GM23338 (cell line): ENCODE measurements around the gene CBARP. TPM values are rescaled to one million over a fixed set of nuclear protein-coding genes. Genes with fewer than 3 reads are reported as not detected.

Experiments used
- ATAC-seq: fragments of 200-7000 bp; cut with Tn5 transposase; 3 replicates; pipeline ENCODE4 v1.9.1; 2020
- DNase-seq: peaks from one replicate; pipeline ENCODE4 v3.0.0-alpha.2; 2015; ENCODE audit warnings: low spot score
- H2AFZ ChIP-seq: fragments of 200-600 bp; sonication (generic); 2 replicates; pipeline ENCODE4 v1.8.0; 2016; ENCODE audit warnings: antibody characterized with exemption, mild to moderate bottlenecking, moderate library complexity
- H3F3A ChIP-seq: fragments of 200-600 bp; sonication (generic); replicated peaks from 2 replicates; pipeline ENCODE4 v1.8.0; 2017; ENCODE audit warnings: antibody characterized with exemption, mixed run types, low read depth
- H3K27ac ChIP-seq: fragments of 200-600 bp; sonication (generic); 2 replicates; pipeline ENCODE4 v1.6.1; 2016; ENCODE audit warnings: low read depth
- H3K27me3 ChIP-seq: fragments of 200-600 bp; sonication (generic); 2 replicates; pipeline ENCODE4 v1.8.0; 2016; ENCODE audit warnings: mild to moderate bottlenecking, mixed run types, moderate library complexity; ENCODE audit not compliant: insufficient read depth
- H3K36me3 ChIP-seq: fragments of 200-600 bp; sonication (generic); 2 replicates; pipeline ENCODE4 v1.8.0; 2016; ENCODE audit warnings: mild to moderate bottlenecking; ENCODE audit not compliant: insufficient read depth
- H3K4me1 ChIP-seq: fragments of 200-600 bp; sonication (generic); 2 replicates; pipeline ENCODE4 v1.8.0; 2016; ENCODE audit warnings: mild to moderate bottlenecking, moderate library complexity; ENCODE audit not compliant: insufficient read depth
- H3K4me2 ChIP-seq: fragments of 200-600 bp; sonication (generic); 2 replicates; pipeline ENCODE4 v1.7.1; 2017; ENCODE audit warnings: mixed run types
- H3K4me3 ChIP-seq: fragments of 200-600 bp; sonication (generic); 2 replicates; pipeline ENCODE4 v1.6.1; 2016; ENCODE audit warnings: mixed run types
- H3K79me2 ChIP-seq: fragments of 200-600 bp; sonication (generic); replicated peaks from 2 replicates; pipeline ENCODE4 v1.8.0; 2017; ENCODE audit warnings: mild to moderate bottlenecking; ENCODE audit not compliant: insufficient read depth
- H3K9me2 ChIP-seq: fragments of 200-600 bp; sonication (generic); 2 replicates; pipeline ENCODE4 v1.8.0; 2017; ENCODE audit not compliant: insufficient read depth
- H4K20me1 ChIP-seq: fragments of 200-600 bp; sonication (generic); replicated peaks from 2 replicates; pipeline ENCODE4 v1.8.0; 2017; ENCODE audit warnings: mild to moderate bottlenecking; ENCODE audit not compliant: insufficient read depth
- H3K27ac Mint-ChIP-seq: 2 replicates; pipeline ENCODE4 v1.8.0; 2020; ENCODE audit warnings: inconsistent platforms, mild to moderate bottlenecking, moderate library complexity, mixed read lengths
- H3K27me3 Mint-ChIP-seq: 3 replicates; pipeline ENCODE4 v1.8.0; 2022; ENCODE audit warnings: low read depth, mild to moderate bottlenecking, moderate library complexity, mixed read lengths, inconsistent platforms; ENCODE audit not compliant: insufficient read depth, poor library complexity
- H3K36me3 Mint-ChIP-seq: 3 replicates; pipeline ENCODE4 v1.8.0; 2021; ENCODE audit warnings: low read depth, mild to moderate bottlenecking, inconsistent platforms, moderate library complexity, mixed read lengths
- H3K4me1 Mint-ChIP-seq: 3 replicates; pipeline ENCODE4 v1.8.0; 2020; ENCODE audit warnings: mild to moderate bottlenecking, inconsistent platforms, mixed read lengths
- H3K4me3 Mint-ChIP-seq: 3 replicates; pipeline ENCODE4 v1.8.0; 2021; ENCODE audit warnings: moderate library complexity, mild to moderate bottlenecking, inconsistent platforms, mixed read lengths
- H3K9me3 Mint-ChIP-seq: 3 replicates; pipeline ENCODE4 v1.8.0; 2020; ENCODE audit warnings: moderate library complexity, mild to moderate bottlenecking, inconsistent platforms, mixed read lengths
- CREB1 ChIP-seq: fragments of 250-450 bp; sonication (Bioruptor Pico); IDR thresholded peaks from 2 replicates; pipeline ENCODE4 v1.5.0; 2020; ENCODE audit warnings: low read depth, mild to moderate bottlenecking, moderate library complexity
- EZH2 ChIP-seq: fragments of 200-600 bp; sonication (generic); IDR thresholded peaks from one replicate; pipeline ENCODE4 v1.8.0; 2017; ENCODE audit warnings: antibody characterized with exemption, mild to moderate bottlenecking, low read depth; ENCODE audit not compliant: unreplicated experiment
- EZH2phosphoT487 ChIP-seq: fragments of 200-600 bp; sonication (generic); IDR thresholded peaks from one replicate; pipeline ENCODE4 v1.8.1; 2018; ENCODE audit warnings: antibody characterized with exemption; ENCODE audit not compliant: unreplicated experiment
- JUNB ChIP-seq: IDR thresholded peaks from one replicate; pipeline ENCODE4 v1.6.1; 2016; ENCODE audit warnings: antibody characterized with exemption; ENCODE audit not compliant: unreplicated experiment
- NANOG ChIP-seq: IDR thresholded peaks from 2 replicates; pipeline ENCODE4 v1.6.1; 2016; ENCODE audit warnings: antibody characterized with exemption, borderline replicate concordance
- POLR2AphosphoS5 ChIP-seq: IDR thresholded peaks from 2 replicates; pipeline ENCODE4 v1.6.1; 2016; ENCODE audit warnings: antibody characterized with exemption, low read depth
- STAT1 ChIP-seq: IDR thresholded peaks from one replicate; pipeline ENCODE4 v1.6.1; 2016; ENCODE audit warnings: antibody characterized with exemption; ENCODE audit not compliant: unreplicated experiment
- ZNF114 ChIP-seq: fragments of 250-450 bp; sonication (Bioruptor Pico); IDR thresholded peaks from 2 replicates; pipeline ENCODE4 v1.5.0; 2020; ENCODE audit warnings: mild to moderate bottlenecking, moderate library complexity
- ZNF331 ChIP-seq: fragments of 250-450 bp; sonication (Bioruptor Pico); IDR thresholded peaks from 2 replicates; pipeline ENCODE4 v1.5.0; 2020; ENCODE audit warnings: low read depth, mild to moderate bottlenecking, moderate library complexity
- polyA plus RNA-seq: library from polyadenylated mRNA; unstranded; fragments of >200 nt; fragmentation: Nextera tagmentation; extraction: Ambion mirVana; gene quantifications from 2 replicates; pipeline ENCODE4 v1.2.1, GENCODE V29; 2016
- total RNA-seq: library from RNA; depleted of rRNA; stranded (reverse); fragments of >200 nt; shearing (Covaris generic); gene quantifications from 2 replicates; pipeline ENCODE4 v1.2.3, GENCODE V29; 2014
- TF ChIP-seq, protein P1 (sequence below), 2 experiments: fragments of 200-600 bp in 1 of 2; sonication (generic) in 1 of 2; conservative IDR thresholded peaks; 2 replicates each; pipeline versions ENCODE4 v1.5.1 to v1.6.1; 2016 to 2017; ENCODE audit warnings: antibody characterized with exemption in 2 of 2, low read depth in 2 of 2, mild to moderate bottlenecking in 2 of 2, moderate library complexity in 1 of 2
- TF ChIP-seq, protein P2 (sequence below): fragments of 250-450 bp; sonication (Bioruptor Pico); IDR thresholded peaks from 2 replicates; pipeline ENCODE4 v1.5.0; 2020; ENCODE audit warnings: mild to moderate bottlenecking, moderate library complexity
- TF ChIP-seq, protein P3 (sequence below): IDR thresholded peaks from 2 replicates; pipeline ENCODE4 v1.6.1; 2016; ENCODE audit warnings: antibody characterized with exemption
- TF ChIP-seq, protein P4 (sequence below): IDR thresholded peaks from one replicate; pipeline ENCODE4 v1.6.1; 2018; ENCODE audit warnings: antibody characterized with exemption; ENCODE audit not compliant: unreplicated experiment

Gene CBARP
- total and polyA plus RNA-seq, 2 experiments from 2014 or later, result 2.0 to 14.1 TPM

DNA sequence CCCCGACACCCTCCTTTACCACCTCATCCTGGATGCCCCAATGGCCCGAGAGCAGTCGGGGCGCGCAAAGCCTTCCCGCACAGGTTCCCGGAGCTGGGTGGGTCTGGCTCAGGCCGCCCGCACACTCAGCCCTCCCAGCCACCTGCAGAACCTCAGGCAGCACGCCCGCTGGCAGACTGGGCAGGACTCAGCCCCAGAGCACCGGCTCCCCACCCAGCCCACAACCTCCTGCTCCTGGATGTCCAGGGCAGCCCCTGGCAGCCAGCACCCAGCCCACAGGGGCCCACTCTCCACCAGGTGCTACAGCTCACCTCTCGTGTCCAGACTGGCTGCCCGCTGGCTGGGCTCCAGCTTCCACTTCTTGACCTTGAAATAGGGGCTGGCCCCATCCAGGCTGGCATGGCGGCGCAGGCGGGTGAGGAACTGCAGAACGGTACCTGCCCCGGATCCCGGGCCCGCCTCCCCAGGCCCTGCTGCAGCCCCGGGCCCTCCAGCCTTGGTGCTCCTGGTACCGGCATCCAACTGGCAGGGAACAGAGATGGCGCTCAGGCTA lies 4.6 kb downstream of the CBARP start:
- DNase-seq (no peak), ATAC-seq (no peak)
- H3K36me3 Mint-ChIP-seq, result peaks cover 5% of the 10 kb centered on the region
- Histone ChIP-seq H3K36me3 (no peaks in the 10 kb centered on the region), H3K4me1 (no peaks in the 10 kb centered on the region), H2AFZ (no peak overlapping the region), H3K27ac (no peak overlapping the region), H4K20me1 (peaks cover 4% of the 10 kb centered on the region), H3K4me3 (no peak overlapping the region), H3K79me2 (no peaks in the 10 kb centered on the region), H3K9me2 (no peaks in the 10 kb centered on the region), H3K4me2 (no peak overlapping the region), H3K27me3 (no peaks in the 10 kb centered on the region), H3F3A (peaks cover 13% of the 10 kb centered on the region; the same call in 1 of the 2 replicates)
- TF ChIP-seq NANOG (no peak), EZH2 (no peak), POLR2AphosphoS5 (no peak), CREB1 (CRISPR knock-in tag) (no peak), JUNB (no peak), EZH2phosphoT487 (no peak), STAT1 (no peak), ZNF114 (CRISPR knock-in tag) (no peak), ZNF331 (CRISPR knock-in tag) (no peak)
- TF ChIP-seq, protein P1, sequence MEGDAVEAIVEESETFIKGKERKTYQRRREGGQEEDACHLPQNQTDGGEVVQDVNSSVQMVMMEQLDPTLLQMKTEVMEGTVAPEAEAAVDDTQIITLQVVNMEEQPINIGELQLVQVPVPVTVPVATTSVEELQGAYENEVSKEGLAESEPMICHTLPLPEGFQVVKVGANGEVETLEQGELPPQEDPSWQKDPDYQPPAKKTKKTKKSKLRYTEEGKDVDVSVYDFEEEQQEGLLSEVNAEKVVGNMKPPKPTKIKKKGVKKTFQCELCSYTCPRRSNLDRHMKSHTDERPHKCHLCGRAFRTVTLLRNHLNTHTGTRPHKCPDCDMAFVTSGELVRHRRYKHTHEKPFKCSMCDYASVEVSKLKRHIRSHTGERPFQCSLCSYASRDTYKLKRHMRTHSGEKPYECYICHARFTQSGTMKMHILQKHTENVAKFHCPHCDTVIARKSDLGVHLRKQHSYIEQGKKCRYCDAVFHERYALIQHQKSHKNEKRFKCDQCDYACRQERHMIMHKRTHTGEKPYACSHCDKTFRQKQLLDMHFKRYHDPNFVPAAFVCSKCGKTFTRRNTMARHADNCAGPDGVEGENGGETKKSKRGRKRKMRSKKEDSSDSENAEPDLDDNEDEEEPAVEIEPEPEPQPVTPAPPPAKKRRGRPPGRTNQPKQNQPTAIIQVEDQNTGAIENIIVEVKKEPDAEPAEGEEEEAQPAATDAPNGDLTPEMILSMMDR (conservative IDR thresholded peaks at IDR 0.05; ENCODE audit: low read depth in 2 of 2), result no peak
- TF ChIP-seq, protein P2, sequence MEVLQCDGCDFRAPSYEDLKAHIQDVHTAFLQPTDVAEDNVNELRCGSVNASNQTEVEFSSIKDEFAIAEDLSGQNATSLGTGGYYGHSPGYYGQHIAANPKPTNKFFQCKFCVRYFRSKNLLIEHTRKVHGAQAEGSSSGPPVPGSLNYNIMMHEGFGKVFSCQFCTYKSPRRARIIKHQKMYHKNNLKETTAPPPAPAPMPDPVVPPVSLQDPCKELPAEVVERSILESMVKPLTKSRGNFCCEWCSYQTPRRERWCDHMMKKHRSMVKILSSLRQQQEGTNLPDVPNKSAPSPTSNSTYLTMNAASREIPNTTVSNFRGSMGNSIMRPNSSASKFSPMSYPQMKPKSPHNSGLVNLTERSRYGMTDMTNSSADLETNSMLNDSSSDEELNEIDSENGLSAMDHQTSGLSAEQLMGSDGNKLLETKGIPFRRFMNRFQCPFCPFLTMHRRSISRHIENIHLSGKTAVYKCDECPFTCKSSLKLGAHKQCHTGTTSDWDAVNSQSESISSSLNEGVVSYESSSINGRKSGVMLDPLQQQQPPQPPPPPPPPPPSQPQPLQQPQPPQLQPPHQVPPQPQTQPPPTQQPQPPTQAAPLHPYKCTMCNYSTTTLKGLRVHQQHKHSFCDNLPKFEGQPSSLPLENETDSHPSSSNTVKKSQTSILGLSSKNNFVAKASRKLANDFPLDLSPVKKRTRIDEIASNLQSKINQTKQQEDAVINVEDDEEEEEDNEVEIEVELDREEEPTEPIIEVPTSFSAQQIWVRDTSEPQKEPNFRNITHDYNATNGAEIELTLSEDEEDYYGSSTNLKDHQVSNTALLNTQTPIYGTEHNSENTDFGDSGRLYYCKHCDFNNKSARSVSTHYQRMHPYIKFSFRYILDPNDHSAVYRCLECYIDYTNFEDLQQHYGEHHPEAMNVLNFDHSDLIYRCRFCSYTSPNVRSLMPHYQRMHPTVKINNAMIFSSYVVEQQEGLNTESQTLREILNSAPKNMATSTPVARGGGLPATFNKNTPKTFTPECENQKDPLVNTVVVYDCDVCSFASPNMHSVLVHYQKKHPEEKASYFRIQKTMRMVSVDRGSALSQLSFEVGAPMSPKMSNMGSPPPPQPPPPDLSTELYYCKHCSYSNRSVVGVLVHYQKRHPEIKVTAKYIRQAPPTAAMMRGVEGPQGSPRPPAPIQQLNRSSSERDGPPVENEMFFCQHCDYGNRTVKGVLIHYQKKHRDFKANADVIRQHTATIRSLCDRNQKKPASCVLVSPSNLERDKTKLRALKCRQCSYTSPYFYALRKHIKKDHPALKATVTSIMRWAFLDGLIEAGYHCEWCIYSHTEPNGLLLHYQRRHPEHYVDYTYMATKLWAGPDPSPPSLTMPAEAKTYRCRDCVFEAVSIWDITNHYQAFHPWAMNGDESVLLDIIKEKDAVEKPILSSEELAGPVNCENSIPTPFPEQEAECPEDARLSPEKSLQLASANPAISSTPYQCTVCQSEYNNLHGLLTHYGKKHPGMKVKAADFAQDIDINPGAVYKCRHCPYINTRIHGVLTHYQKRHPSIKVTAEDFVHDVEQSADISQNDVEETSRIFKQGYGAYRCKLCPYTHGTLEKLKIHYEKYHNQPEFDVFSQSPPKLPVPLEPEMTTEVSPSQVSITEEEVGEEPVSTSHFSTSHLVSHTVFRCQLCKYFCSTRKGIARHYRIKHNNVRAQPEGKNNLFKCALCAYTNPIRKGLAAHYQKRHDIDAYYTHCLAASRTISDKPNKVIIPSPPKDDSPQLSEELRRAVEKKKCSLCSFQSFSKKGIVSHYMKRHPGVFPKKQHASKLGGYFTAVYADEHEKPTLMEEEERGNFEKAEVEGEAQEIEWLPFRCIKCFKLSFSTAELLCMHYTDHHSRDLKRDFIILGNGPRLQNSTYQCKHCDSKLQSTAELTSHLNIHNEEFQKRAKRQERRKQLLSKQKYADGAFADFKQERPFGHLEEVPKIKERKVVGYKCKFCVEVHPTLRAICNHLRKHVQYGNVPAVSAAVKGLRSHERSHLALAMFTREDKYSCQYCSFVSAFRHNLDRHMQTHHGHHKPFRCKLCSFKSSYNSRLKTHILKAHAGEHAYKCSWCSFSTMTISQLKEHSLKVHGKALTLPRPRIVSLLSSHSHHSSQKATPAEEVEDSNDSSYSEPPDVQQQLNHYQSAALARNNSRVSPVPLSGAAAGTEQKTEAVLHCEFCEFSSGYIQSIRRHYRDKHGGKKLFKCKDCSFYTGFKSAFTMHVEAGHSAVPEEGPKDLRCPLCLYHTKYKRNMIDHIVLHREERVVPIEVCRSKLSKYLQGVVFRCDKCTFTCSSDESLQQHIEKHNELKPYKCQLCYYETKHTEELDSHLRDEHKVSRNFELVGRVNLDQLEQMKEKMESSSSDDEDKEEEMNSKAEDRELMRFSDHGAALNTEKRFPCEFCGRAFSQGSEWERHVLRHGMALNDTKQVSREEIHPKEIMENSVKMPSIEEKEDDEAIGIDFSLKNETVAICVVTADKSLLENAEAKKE (CRISPR knock-in tag), result no peak
- TF ChIP-seq, protein P3, sequence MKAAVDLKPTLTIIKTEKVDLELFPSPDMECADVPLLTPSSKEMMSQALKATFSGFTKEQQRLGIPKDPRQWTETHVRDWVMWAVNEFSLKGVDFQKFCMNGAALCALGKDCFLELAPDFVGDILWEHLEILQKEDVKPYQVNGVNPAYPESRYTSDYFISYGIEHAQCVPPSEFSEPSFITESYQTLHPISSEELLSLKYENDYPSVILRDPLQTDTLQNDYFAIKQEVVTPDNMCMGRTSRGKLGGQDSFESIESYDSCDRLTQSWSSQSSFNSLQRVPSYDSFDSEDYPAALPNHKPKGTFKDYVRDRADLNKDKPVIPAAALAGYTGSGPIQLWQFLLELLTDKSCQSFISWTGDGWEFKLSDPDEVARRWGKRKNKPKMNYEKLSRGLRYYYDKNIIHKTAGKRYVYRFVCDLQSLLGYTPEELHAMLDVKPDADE, result no peak
- TF ChIP-seq, protein P4, sequence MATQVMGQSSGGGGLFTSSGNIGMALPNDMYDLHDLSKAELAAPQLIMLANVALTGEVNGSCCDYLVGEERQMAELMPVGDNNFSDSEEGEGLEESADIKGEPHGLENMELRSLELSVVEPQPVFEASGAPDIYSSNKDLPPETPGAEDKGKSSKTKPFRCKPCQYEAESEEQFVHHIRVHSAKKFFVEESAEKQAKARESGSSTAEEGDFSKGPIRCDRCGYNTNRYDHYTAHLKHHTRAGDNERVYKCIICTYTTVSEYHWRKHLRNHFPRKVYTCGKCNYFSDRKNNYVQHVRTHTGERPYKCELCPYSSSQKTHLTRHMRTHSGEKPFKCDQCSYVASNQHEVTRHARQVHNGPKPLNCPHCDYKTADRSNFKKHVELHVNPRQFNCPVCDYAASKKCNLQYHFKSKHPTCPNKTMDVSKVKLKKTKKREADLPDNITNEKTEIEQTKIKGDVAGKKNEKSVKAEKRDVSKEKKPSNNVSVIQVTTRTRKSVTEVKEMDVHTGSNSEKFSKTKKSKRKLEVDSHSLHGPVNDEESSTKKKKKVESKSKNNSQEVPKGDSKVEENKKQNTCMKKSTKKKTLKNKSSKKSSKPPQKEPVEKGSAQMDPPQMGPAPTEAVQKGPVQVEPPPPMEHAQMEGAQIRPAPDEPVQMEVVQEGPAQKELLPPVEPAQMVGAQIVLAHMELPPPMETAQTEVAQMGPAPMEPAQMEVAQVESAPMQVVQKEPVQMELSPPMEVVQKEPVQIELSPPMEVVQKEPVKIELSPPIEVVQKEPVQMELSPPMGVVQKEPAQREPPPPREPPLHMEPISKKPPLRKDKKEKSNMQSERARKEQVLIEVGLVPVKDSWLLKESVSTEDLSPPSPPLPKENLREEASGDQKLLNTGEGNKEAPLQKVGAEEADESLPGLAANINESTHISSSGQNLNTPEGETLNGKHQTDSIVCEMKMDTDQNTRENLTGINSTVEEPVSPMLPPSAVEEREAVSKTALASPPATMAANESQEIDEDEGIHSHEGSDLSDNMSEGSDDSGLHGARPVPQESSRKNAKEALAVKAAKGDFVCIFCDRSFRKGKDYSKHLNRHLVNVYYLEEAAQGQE, result no peak
- H3K9me3 Mint-ChIP-seq, result no peaks in the 10 kb centered on the region
- H3K4me3 Mint-ChIP-seq, result no peak overlapping the region
- no peaks in the 10 kb centered on the region for H3K27me3 Mint-ChIP-seq
- H3K27ac Mint-ChIP-seq, result no peak overlapping the region
- no peaks in the 10 kb centered on the region; the same call in 2 of the 3 replicates for H3K4me1 Mint-ChIP-seq
